ENCODE measurements around the gene GPR108. TPM values are rescaled to one million over a fixed set of nuclear protein-coding genes. Genes with fewer than 3 reads are reported as not detected.

Gene GPR108
- total RNA-seq, 4 donors from 2014 or later, result 38.2 to 61.7 (median 48.2) TPM

DNA sequence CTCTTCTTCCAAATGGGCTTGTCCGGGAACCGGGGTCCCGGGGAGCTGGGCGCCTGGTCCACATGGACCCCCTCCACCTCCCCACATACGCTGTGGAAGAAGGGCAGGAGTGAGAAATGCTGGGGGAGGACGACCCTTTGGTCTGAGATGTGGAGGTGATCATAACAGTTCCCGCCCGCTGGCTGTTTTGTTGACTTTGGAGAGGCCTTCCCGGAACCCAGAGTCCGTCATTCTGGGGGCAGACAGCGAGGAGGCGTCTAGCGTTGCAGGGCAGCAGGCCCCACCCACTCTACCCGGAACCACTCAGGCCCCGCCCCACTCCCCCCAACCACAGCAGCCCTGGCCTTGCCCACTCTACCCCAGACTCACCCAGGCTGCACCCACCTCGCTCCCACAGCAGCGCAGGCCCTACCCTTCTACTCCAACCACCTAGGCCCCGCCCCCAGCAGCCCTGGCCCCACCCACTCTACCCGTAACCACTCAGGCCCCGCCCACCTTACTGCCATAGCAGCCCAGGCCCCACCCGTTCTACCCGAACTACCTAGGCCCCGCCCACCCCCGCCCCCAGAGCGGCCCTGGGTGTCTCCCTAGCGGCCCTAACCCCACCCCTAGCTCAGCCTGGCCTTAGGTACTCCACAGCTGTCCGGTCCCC, 7.1 kb downstream of the GPR108 start:
- peak; percentile 93 for DNase-seq (ENCODE audit: extremely low spot score)
- TF ChIP-seq, protein P1, sequence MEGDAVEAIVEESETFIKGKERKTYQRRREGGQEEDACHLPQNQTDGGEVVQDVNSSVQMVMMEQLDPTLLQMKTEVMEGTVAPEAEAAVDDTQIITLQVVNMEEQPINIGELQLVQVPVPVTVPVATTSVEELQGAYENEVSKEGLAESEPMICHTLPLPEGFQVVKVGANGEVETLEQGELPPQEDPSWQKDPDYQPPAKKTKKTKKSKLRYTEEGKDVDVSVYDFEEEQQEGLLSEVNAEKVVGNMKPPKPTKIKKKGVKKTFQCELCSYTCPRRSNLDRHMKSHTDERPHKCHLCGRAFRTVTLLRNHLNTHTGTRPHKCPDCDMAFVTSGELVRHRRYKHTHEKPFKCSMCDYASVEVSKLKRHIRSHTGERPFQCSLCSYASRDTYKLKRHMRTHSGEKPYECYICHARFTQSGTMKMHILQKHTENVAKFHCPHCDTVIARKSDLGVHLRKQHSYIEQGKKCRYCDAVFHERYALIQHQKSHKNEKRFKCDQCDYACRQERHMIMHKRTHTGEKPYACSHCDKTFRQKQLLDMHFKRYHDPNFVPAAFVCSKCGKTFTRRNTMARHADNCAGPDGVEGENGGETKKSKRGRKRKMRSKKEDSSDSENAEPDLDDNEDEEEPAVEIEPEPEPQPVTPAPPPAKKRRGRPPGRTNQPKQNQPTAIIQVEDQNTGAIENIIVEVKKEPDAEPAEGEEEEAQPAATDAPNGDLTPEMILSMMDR (IDR thresholded peaks at IDR 0.05), result no peak
- TF ChIP-seq POLR2A (IDR thresholded peaks at IDR 0.05; ENCODE audit: low read depth) (no peak), POLR2AphosphoS5 (IDR thresholded peaks at IDR 0.05) (no peak), EP300 (IDR thresholded peaks at IDR 0.05) (no peak)
- peaks cover 18 to 50% (median 39%) of the 10 kb centered on the region in 4 donors for H3K36me3 ChIP-seq
- H3K27me3 ChIP-seq, result peaks cover 0 to 15% (median 0%) of the 10 kb centered on the region in 4 donors
- intact Hi-C loops (cut with DNase I), result loop anchor here (10.0 kb wide), 1 partner anchor 95 kb away; no protein-coding TSS in a partner anchor
- no peaks in the 10 kb centered on the region for H3K9me3 ChIP-seq
- 62% methylated on average over 19 of the region's 27 CpGs for WGBS
- peak overlapping the region in 2 of 4 donors; percentile 17 to 58 for H3K27ac ChIP-seq (replicated peaks in 1 of 4)
- peak overlapping the region in 1 of 4 donors; percentile 30 for H3K4me3 ChIP-seq
- H3K4me1 ChIP-seq, result peaks cover 1 to 18% (median 11%) of the 10 kb centered on the region in 4 donors

DNA sequence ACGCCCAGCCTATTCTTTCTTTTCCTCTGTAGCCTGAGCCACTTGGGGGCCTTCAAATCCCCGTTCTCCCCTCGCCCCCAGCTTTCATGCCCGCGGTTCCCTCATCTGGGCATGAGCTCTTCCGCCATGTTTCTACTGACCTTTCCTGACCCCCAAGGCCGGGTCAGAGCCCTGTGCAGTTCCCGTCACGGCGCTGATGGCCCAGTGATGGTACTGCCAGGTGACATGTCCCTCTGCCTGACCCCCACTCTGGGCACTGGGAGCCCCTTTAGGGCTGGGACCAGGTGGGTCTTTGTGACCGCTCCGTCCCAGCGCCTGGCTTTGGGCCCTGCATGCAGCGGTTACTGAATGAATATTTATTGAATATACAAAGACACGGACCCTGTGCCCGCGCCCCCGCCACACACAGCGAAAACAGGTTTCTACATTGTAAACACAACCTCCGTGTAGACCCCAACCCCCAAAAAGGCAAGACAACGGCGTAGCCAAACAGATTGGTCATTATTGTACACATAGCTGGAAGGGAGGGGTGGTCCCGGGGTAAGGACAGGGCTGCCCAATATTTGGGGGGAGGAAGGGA, 7.7 kb downstream of the GPR108 start:
- intact Hi-C loops (cut with DNase I), result loop anchor here (10.0 kb wide), 1 partner anchor 95 kb away; no protein-coding TSS in a partner anchor
- H3K27ac ChIP-seq (replicated peaks in 1 of 4), result peak overlapping the region in 1 of 4 donors; percentile 58
- H3K4me3 ChIP-seq, result peak overlapping the region in 1 of 4 donors; percentile 30
- DNase-seq (ENCODE audit: extremely low spot score), result no peak
- TF ChIP-seq EP300 (IDR thresholded peaks at IDR 0.05), result no peak
- TF ChIP-seq, protein P1 (IDR thresholded peaks at IDR 0.05), result no peak
- TF ChIP-seq POLR2AphosphoS5 (IDR thresholded peaks at IDR 0.05), result no peak
- TF ChIP-seq POLR2A (IDR thresholded peaks at IDR 0.05; ENCODE audit: low read depth), result no peak
- H3K27me3 ChIP-seq, result peaks cover 0 to 18% (median 0%) of the 10 kb centered on the region in 4 donors
- peaks cover 0 to 14% (median 8%) of the 10 kb centered on the region in 4 donors for H3K4me1 ChIP-seq
- peaks cover 18 to 50% (median 39%) of the 10 kb centered on the region in 4 donors for H3K36me3 ChIP-seq
- no peaks in the 10 kb centered on the region for H3K9me3 ChIP-seq
- WGBS, result 88% methylated on average over 22 of the region's 23 CpGs

DNA sequence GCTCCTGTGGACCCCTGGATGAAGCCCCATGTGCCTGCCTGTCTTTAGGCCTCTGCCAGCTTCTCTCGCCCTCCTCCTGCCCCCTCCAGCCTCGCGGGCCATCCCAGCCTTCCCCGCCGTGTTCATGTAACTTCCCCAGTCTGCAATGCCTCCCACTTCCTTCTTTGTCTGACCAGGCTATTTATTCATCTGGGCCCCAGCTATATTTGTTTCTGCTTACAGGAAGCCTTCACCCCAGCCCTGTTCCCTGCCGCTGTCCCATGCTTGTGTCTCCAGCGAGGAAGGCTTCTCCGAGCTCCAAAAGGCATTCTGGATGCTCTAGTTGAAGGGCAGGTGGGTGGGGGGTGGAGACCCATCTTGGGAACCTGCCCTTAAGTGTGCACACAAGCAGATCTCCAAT, 9.0 kb downstream of the GPR108 start:
- intact Hi-C loops (cut with DNase I), result no loop called here
- DNase-seq (ENCODE audit: extremely low spot score), result no peak
- Histone ChIP-seq H3K4me1 (peaks cover 0 to 15% (median 10%) of the 10 kb centered on the region in 4 donors), H3K9me3 (no peaks in the 10 kb centered on the region), H3K4me3 (no peak overlapping the region), H3K36me3 (peaks cover 18 to 39% (median 32%) of the 10 kb centered on the region in 4 donors), H3K27me3 (peaks cover 0 to 18% (median 0%) of the 10 kb centered on the region in 4 donors), H3K27ac (replicated peaks in 1 of 4) (no peak overlapping the region)
- WGBS, result 46% methylated on average over 8 of the region's 8 CpGs
- no peak for TF ChIP-seq EP300 (IDR thresholded peaks at IDR 0.05)
- TF ChIP-seq POLR2AphosphoS5 (IDR thresholded peaks at IDR 0.05), result no peak
- no peak for TF ChIP-seq POLR2A (IDR thresholded peaks at IDR 0.05; ENCODE audit: low read depth)
- TF ChIP-seq, protein P1 (IDR thresholded peaks at IDR 0.05), result no peak

DNA sequence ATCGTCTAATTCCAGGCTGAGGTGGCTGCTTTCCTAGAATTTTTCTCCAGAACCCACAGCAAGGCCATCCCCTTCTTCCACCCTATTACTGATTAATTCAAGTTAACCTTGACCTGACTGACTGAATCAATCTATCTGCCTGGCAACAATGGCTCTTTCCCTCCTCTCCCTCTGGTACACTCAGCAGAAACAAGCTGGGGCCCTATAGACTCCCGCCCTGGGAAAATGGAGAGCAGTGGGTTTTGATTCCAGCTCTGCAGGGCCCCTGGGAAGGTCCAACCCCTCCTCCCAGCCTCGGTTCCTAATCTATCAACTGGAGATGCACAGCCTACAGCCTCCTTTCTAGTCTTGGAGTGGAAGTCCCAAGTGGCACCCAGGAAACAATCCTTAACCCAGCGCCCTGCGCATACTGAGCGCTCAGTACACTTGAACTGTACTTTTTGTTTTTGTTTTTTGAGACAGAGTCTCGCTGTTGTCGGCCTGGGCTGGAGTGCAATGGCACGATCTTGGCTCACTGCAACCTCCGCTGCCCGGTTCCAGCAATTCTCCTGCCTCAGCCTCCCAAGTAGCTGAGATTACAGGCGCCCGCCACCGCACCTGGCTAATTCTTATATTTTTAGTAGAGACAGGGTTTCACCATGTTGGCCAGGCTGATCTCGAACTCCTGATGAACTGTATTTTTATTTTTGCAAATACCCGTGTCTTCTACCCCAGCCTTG, 11.7 kb downstream of the GPR108 start:
- no peaks in the 10 kb centered on the region for H3K9me3 ChIP-seq
- DNase-seq (ENCODE audit: extremely low spot score), result no peak
- no peak overlapping the region for H3K4me3 ChIP-seq
- H3K27me3 ChIP-seq, result peaks cover 0 to 18% (median 0%) of the 10 kb centered on the region in 4 donors
- intact Hi-C loops (cut with DNase I), result no loop called here
- no peak overlapping the region for H3K27ac ChIP-seq (replicated peaks in 1 of 4)
- TF ChIP-seq POLR2AphosphoS5 (IDR thresholded peaks at IDR 0.05), result no peak
- TF ChIP-seq POLR2A (IDR thresholded peaks at IDR 0.05; ENCODE audit: low read depth), result no peak
- TF ChIP-seq, protein P1 (IDR thresholded peaks at IDR 0.05), result no peak
- no peak for TF ChIP-seq EP300 (IDR thresholded peaks at IDR 0.05)
- WGBS, result 85% methylated on average over 16 of the region's 16 CpGs
- peaks cover 0 to 29% (median 18%) of the 10 kb centered on the region in 4 donors for H3K4me1 ChIP-seq
- H3K36me3 ChIP-seq, result peaks cover 0 to 12% (median 5%) of the 10 kb centered on the region in 4 donors
